Endothelial cell of umbilical vein (primary cell): ENCODE data around the gene MAPK8IP2. TPM values are rescaled to one million over a fixed set of nuclear protein-coding genes. Genes with fewer than 3 reads are reported as not detected.

Source experiments
- BruUV-seq: library from RNA; stranded (reverse); fragments of 400-500 nt; replicated peaks from 2 replicates; lab custom pipeline; 2021; lab: Mats Ljungman, UMichigan
- CTCF ChIA-PET: fragments of 300-600, 350-600 bp; sonication (Branson Sonifier 250); formaldehyde crosslinking; loops from one replicate; lab custom pipeline; 2021; ENCODE audit warnings: antibody characterized with exemption, inconsistent platforms; lab: Charles Lee
- POLR2A ChIA-PET: fragments of 300-600, 350-600 bp; sonication (Branson Sonifier 250); formaldehyde crosslinking; loops from one replicate; lab custom pipeline; 2021; ENCODE audit warnings: antibody characterized with exemption, inconsistent platforms; lab: Charles Lee
- DNase-seq: peaks from one replicate; pipeline ENCODE4 v3.0.0-alpha.2; 2011; ENCODE audit warnings: low read depth, low spot score
- FAIRE-seq: peaks from 2 replicates; lab custom pipeline; 2011; peaks lifted over from hg19 to GRCh38; lab: Jason Lieb, UNC
- H2AFZ ChIP-seq: 2 replicates; pipeline ENCODE4 v1.6.0; 2012; ENCODE audit warnings: low read depth, low read length, control low read depth, inconsistent platforms
- H3K27ac ChIP-seq: 2 replicates; pipeline ENCODE4 v1.5.1; 2011; ENCODE audit warnings: low read depth, mild to moderate bottlenecking, control low read depth, low read length, moderate library complexity; ENCODE audit not compliant: insufficient read depth
- H3K27me3 ChIP-seq, 2 experiments: 2 replicates each; pipeline versions ENCODE4 v1.6.0 to v1.6.1; 2011; ENCODE audit warnings: low read length in 2 of 2, mixed read lengths in 1 of 2; ENCODE audit not compliant: control insufficient read depth in 2 of 2, insufficient read depth in 2 of 2
- H3K36me3 ChIP-seq, 2 experiments: 2 replicates in 1 of 2; 3 replicates in 1 of 2; pipeline ENCODE4 v1.5.1; 2011; ENCODE audit warnings: low read length in 2 of 2, mild to moderate bottlenecking in 1 of 2, moderate library complexity in 1 of 2; ENCODE audit not compliant: control insufficient read depth in 2 of 2, insufficient read depth in 2 of 2; ENCODE audit errors: extremely low read depth in 1 of 2
- H3K4me1 ChIP-seq: 3 replicates; pipeline ENCODE4 v1.5.1; 2011; ENCODE audit warnings: mild to moderate bottlenecking, low read length; ENCODE audit not compliant: control insufficient read depth, insufficient read depth; ENCODE audit errors: extremely low read depth
- H3K4me2 ChIP-seq: 2 replicates; pipeline ENCODE4 v1.6.1; 2011; ENCODE audit warnings: low read length, control low read depth, mixed read lengths; ENCODE audit not compliant: insufficient read depth
- H3K4me3 ChIP-seq, 3 experiments: fragments of 200-600 bp in 1 of 3; sonication (generic), shearing (Covaris generic) in 1 of 3; replicated peaks in 1 of 3; 2 replicates each; pipeline ENCODE4 v1.5.1; 2011 to 2016; ENCODE audit warnings: control low read depth in 3 of 3, low read length in 3 of 3, mild to moderate bottlenecking in 2 of 3, inconsistent platforms in 1 of 3, low read depth in 1 of 3, moderate library complexity in 1 of 3; ENCODE audit not compliant: insufficient read depth in 1 of 3
- H3K79me2 ChIP-seq: 2 replicates; pipeline ENCODE4 v1.6.0; 2012; ENCODE audit warnings: low read length, inconsistent platforms; ENCODE audit not compliant: control insufficient read depth, insufficient read depth
- H3K9ac ChIP-seq: replicated peaks from 2 replicates; pipeline ENCODE3; 2011; ENCODE audit warnings: low read length, control low read depth; ENCODE audit not compliant: insufficient read depth; ENCODE audit errors: extremely low read depth
- H3K9me1 ChIP-seq: replicated peaks from 3 replicates; pipeline ENCODE4 v1.6.0; 2011; ENCODE audit warnings: mild to moderate bottlenecking, low read length; ENCODE audit not compliant: control insufficient read depth, insufficient read depth; ENCODE audit errors: extremely low read depth
- H3K9me3 ChIP-seq: replicated peaks from 2 replicates; pipeline ENCODE4 v1.5.1; 2012; ENCODE audit warnings: low read length, inconsistent platforms; ENCODE audit not compliant: control insufficient read depth, insufficient read depth
- H4K20me1 ChIP-seq: replicated peaks from 2 replicates; pipeline ENCODE3; 2011; ENCODE audit warnings: mild to moderate bottlenecking, low read length; ENCODE audit not compliant: control insufficient read depth, insufficient read depth; ENCODE audit errors: extremely low read depth
- CTCF ChIP-seq, 2 donors: IDR thresholded peaks; 1 replicate in 1 of 2; 2 replicates in 1 of 2; pipeline ENCODE4 v1.5.1; 2011; ENCODE audit warnings: low read length in 2 of 2, mild to moderate bottlenecking in 2 of 2, moderate library complexity in 2 of 2, control low read depth in 1 of 2, inconsistent platforms in 1 of 2, low read depth in 1 of 2; ENCODE audit not compliant: insufficient read depth in 1 of 2; ENCODE audit errors: extremely low read depth in 1 of 2
- EZH2 ChIP-seq: IDR thresholded peaks from 2 replicates; pipeline ENCODE4 v1.6.1; 2012; ENCODE audit warnings: borderline replicate concordance, low read depth, mild to moderate bottlenecking, moderate library complexity, low read length, inconsistent platforms; ENCODE audit not compliant: severe bottlenecking
- JUN ChIP-seq: IDR thresholded peaks from 2 replicates; pipeline ENCODE4 v1.6.1; 2011; ENCODE audit warnings: borderline replicate concordance, low read depth; ENCODE audit not compliant: insufficient read length, insufficient read depth
- MYC ChIP-seq: IDR thresholded peaks from one replicate; pipeline ENCODE4 v1.6.1; 2011; ENCODE audit warnings: mild to moderate bottlenecking, low read depth, low read length
- POLR2A ChIP-seq: IDR thresholded peaks from 2 replicates; pipeline ENCODE4 v1.6.1; 2012; ENCODE audit warnings: low read depth, mild to moderate bottlenecking, control low read depth, low read length
- POLR2AphosphoS5 ChIP-seq: IDR thresholded peaks from 2 replicates; pipeline ENCODE4 v1.6.1; 2012; ENCODE audit warnings: low read depth, mild to moderate bottlenecking, control low read depth, low read length, moderate library complexity; ENCODE audit not compliant: insufficient read depth
- dilution Hi-C: fragments of 300-500 bp; cut with MboI; formaldehyde crosslinking; loops from one replicate; pipeline ENCODE4 v1.15.0; 2019; ENCODE audit warnings: low sequenced_read_pairs; ENCODE audit not compliant: extremely low pct_ligation_motif_present
- intact Hi-C: fragments of 100-400 bp; cut with micrococcal nuclease; formaldehyde crosslinking; loops from one replicate; pipeline ENCODE4 v1.10.0; 2022
- polyA plus RNA-seq, 4 experiments: library from polyadenylated mRNA; depleted of rRNA in 3 of 4; stranded (reverse) in 3 of 4; unstranded in 1 of 4; fragments of >200 nt; gene quantifications; 2 replicates each; pipeline versions ENCODE4 v1.2.1 to v1.2.3, GENCODE V29; 2011 to 2012; ENCODE audit warnings: missing spikeins in 1 of 4
- total RNA-seq: library from RNA; stranded (reverse); gene quantifications from 2 replicates; pipeline ENCODE4 v1.2.3, GENCODE V29; 2021
- TF ChIP-seq, protein P1 (sequence below): IDR thresholded peaks from 2 replicates; pipeline ENCODE4 v1.6.1; 2011; ENCODE audit not compliant: insufficient read depth, insufficient read length

The MAPK8IP2 gene
- total and polyA plus RNA-seq, 2 donors (not counting 3 experiments of a cell fraction or from before 2014, with no cell fraction given): 0.21 to 0.31 TPM

GRCh38 chr22:50585781-50586180 is 14.8 kb upstream of the MAPK8IP2 start:
- Histone ChIP-seq H2AFZ (no peak overlapping the region), H3K27ac (no peak overlapping the region), H3K9ac (no peak overlapping the region), H3K27me3 (peaks cover 7 to 9% of the 10 kb centered on the region in 2 experiments), H3K9me1 (no peaks in the 10 kb centered on the region), H3K79me2 (peaks cover 8% of the 10 kb centered on the region), H4K20me1 (no peaks in the 10 kb centered on the region), H3K4me2 (no peak overlapping the region), H3K4me3 (no peak overlapping the region), H3K4me1 (peaks cover 13% of the 10 kb centered on the region), H3K36me3 (no peaks in the 10 kb centered on the region), H3K9me3 (no peaks in the 10 kb centered on the region)
- FAIRE-seq: no peak
- dilution Hi-C loops (no loop called here), intact Hi-C loops (no loop called here)
- CTCF ChIA-PET: no interaction called here
- no peak for TF ChIP-seq POLR2AphosphoS5
- TF ChIP-seq MYC: no peak
- TF ChIP-seq POLR2A: no peak
- TF ChIP-seq EZH2: no peak
- no peak for TF ChIP-seq CTCF (IDR thresholded peaks at IDR 0.05; ENCODE audit: extremely low read depth in 1 of 2, insufficient read depth in 1 of 2, low read depth in 1 of 2, low read length in 2 of 2)
- TF ChIP-seq, protein P1, sequence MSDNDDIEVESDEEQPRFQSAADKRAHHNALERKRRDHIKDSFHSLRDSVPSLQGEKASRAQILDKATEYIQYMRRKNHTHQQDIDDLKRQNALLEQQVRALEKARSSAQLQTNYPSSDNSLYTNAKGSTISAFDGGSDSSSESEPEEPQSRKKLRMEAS: no peak
- TF ChIP-seq JUN: no peak
- BruUV-seq: no TSS peak
- POLR2A ChIA-PET: no interaction called here
- DNase-seq: no peak
